IPS-NIHi7 (cell line): ENCODE data around the gene CPNE2.

Source experiments
- DNase-seq: peaks from one replicate; pipeline ENCODE4 v3.0.0; 2012; ENCODE audit warnings: mixed read lengths; ENCODE audit errors: extremely low spot score

CPNE2 gene

GRCh38 chr16:57144027-57144426 is 51.6 kb downstream of the CPNE2 start:
- no peak for DNase-seq

DNA sequence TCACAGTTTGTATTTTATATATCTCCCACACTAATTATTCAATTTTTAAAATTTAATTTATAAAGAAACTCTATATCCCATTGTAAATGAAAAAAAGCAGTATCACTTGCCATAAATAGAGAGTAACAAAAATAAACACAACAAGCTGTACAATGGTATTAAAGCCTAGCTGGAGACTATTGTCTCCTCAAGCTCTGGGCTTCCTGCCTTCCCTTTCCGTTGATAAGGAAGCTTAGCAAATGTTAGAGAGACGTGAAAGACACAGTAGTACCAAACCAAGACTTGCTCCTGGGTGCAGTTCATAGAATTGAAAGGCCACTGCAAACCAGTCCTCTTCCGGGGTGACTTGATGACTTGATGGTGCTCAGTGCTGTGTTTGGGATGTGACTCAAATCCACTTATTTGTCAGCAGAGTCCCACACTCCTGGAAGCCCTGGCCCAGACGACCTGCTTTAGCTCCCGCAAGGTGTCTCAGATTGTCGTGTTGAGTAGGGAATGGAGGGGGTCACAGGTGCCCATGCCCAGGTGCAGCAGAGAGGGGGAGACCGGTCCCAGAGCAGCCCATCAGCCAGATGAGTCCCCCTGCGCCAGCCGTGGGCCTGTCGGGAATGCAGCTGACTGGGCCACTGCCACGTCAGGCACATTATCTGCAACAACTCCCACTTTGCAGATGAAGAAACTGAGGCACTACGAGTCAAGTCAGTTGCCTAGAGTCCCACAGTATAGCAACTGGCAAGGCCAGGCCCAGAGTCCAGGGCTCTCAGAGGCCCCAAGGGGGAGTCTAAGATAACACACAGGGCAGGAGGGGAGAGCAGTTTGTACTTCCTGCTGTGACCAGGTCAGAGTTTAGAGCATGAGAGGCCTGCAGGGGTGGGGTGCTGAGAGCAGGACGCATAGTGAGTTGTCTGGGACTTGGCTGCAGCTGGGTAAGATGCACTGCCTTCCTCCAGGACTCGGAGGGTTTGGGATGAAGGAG is 53.0 kb downstream of the CPNE2 start:
- DNase-seq: no peak

DNA sequence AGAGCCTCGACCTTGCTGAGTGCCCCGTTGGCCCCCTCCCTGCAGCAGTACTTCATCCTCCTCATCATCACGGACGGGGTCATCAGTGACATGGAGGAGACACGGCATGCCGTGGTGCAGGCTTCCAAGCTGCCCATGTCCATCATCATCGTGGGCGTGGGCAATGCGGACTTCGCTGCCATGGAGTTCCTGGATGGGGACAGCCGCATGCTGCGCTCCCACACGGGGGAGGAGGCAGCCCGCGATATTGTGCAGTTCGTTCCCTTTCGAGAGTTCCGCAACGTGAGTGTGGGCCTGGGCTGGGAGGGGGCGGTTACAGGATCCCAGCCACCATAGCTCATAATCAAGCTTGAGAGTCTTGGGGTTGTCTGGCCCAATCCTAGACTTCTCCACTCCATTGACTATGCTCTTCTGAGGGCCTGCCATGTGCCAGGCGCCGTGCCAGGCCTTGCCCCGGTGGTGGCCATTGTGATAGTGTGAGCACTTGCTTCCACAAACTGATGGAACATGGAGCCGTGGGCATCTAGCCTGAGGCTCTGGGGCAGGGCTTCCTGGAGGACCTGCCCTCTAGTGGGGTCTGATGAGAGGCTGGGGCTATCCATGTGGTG is 53.8 kb downstream of the CPNE2 start:
- DNase-seq: no peak

- peak; percentile 77 for DNase-seq
These were observed 54.4 kb downstream of the CPNE2 start for GRCh38 chr16:57146735-57147134.

DNA sequence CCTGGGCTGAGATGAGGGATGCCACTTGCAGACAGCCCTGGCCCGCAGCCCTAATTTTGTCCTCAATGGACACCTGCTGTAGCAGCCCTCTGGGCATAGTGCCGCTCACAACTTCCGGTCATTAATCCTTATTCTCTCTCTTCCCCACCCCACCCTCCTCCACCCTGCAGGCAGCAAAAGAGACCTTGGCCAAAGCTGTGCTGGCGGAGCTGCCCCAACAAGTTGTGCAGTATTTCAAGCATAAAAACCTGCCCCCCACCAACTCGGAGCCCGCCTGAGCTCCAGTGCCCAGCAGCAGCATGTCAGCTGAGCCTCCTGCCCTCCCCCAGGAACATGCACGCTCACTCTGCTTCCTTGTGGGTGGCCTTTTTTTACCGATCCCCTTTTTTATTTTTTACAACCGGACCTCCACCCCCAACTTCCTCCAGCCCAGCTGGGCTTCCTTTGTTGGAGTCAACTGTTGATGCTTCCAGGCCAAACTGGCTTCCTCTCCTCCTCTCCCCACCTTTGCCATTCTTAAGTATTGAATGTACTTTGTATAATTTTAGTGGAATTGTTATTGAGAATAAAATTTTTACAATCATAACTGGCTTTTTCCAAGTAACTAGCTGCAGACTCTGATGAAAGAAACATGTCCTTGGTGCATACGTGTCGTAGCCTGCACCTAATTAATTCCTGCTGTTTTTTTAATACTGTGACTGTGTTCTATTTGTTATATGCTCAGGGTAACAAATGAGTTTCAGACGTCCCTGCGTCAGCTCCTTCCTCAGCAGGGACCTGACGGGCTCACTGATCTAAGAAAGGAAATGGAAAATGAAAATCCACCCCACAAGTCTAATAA is 55.2 kb downstream of the CPNE2 start:
- peak; percentile 46 for DNase-seq

DNA sequence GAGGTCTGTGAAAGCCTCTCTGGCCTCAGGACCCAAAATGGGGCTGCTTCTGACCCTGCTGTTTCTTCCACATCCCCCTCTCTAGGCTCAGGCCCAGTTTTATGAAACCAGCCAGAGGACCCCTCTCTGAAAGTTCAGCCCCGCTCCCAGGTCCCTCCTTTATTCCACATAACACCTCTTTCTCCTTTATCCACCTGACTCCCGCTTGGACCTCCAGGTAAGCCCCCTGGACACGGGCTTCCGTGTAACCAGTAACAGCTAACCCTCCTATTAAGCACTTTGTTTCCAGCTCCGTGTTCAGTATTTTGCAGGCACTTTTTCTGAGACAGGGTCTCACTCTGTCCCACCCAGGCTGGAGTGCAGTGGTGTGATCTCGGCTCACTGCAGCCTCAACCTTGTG is 56.1 kb downstream of the CPNE2 start:
- DNase-seq: no peak

DNA sequence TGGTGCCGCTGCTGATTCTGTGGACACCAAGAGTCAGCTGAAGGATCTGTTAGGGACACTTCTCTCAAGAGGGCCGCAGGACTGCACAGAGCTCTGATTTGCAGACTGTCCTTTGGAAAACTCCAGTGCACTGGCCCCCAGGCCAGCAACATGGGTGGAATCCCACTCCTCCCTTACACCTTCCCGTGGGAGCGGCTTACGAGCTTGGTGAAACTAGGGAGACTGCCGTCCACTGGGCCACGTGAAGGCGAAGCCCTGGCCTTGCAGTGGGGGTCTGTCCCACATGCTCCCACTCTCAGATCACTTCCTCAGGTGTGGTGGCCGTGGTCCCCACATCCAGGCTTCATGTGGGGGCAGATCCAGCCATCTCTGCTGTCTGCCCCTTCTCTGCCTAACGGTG is 57.0 kb downstream of the CPNE2 start:
- no peak for DNase-seq

DNA sequence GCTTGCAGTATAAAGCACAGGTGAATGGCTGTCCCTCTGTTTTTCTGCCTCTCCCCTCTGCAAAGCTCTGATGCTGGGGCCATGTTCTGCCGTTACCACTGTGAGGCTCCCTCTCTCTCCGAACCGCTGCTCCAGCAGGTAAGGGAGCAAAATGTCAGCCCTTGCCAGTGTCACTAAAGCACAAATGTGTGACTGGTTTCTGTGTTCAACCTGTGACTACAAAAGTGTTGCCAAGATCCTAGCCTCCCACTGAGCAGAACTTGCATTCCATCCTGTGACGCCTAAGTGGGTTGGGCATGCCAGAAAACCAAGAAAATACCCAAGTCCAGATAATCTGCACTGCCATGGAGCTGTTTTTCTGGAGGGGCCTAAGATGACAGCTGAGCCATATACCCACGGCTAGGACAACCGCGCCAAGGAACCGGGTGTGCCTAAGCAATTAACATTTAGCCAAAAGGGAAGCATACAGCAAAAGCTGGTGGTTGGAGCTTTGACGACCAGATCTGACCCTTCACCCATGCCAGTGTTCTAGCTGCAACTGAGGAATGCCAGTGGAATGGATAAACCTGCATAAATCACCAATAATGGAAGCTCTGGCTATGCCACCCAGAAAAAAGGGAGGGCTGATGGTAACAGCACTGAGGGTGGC is 58.4 kb downstream of the CPNE2 start:
- no peak for DNase-seq

DNA sequence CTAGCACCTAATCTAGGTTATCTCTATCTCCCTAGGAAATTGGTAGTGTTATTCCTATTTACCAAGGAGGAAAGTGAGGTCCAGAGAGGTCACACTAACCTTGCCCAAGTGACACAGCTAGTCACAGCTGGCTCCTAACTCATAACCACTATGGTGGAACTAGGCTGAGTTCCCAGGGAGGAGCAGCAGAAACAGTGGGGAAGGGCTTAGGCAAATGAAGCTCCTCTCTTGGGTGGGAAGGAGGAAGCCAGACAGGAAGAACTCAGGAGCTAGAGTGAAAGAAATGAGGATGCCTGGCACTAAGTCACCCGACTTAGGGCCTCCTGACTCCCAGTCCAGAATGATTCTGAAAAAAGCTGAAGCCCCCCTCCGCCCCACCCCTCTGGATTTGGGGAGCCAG is 59.0 kb downstream of the CPNE2 start:
- DNase-seq: peak; percentile 52

- no peak for DNase-seq
These were observed 60.0 kb downstream of the CPNE2 start for GRCh38 chr16:57152096-57153093.

DNA sequence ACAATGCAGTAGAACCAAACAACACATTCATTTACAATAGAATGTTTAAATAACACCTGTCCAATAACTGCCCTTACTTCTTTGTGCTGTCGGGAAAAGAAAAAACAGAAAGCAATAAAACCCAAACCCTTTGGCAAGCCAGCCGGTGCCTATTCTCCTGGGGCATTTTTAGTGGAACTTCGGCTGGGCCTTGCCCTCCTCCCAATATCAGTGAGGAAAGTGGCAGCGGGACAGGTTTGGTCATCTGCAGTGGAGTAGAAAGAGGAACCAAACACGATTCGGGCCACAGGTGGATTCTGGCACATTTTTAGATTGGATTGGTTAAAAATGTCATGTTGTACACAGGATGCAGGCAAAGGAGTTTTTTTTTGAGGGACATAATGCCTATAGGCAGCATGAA is 61.5 kb downstream of the CPNE2 start:
- no peak for DNase-seq

GRCh38 chr16:57155702-57156350 is 63.4 kb downstream of the CPNE2 start:
- DNase-seq: no peak

- no peak for DNase-seq
These were observed 63.9 kb downstream of the CPNE2 start for GRCh38 chr16:57156351-57156703.

DNA sequence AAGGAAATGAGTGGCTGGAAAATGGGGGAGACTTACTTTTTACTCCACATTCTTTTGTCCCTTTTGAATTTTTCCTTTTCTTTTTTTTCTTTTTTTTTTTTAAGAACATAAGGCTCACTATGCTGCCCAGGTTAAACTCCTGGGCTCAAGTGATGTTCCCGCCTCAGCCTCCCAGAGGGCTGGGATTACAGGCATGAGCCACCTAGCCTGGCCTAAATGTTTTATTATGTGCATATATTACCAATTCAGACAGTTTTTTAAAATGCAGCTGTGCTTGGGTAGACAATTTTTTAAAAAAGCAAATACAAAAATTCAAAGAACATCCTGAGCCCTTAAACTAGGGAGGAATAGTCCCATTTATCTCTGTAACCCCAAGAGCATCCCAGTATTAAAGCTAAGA is 65.2 kb downstream of the CPNE2 start:
- no peak for DNase-seq

DNA sequence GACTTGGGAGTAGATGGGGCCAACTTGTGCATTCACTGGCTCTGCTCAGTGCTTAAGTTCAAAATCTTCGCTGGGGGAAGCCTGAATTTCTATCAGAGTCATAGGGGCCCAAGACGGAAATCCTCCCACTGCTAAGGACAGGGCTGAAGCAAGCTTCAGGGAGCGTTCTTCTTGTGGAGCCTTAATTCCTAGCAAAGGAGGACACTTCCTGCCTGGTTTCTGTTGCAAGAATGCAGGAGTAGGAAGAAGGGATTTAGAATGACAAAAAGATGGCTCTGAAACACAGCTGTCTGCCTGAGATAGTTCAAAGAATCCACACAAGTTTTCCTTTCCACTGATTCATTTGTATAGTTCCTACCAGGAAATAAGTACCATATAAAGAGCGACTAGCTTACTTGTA is 67.1 kb downstream of the CPNE2 start:
- DNase-seq: peak; percentile 26

DNA sequence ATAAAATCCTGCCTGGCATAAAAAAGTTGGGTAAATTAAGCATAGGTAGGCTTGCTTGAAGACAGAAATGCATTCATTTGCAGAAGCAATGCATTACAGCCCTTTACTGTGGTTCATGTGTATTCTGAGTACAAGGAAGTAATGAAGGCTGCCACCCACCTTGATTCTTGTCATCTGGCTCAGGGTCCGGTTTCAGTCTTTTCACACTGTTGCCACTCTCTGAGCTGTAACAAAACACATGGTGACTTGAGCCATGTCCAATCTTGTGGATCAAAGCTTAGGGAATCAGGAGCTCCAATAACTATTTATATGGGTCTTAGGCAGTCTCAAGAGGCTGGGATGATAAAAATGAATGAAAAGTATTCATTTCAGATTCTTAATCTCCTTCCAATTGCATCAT is 71.5 kb downstream of the CPNE2 start:
- no peak for DNase-seq

DNA sequence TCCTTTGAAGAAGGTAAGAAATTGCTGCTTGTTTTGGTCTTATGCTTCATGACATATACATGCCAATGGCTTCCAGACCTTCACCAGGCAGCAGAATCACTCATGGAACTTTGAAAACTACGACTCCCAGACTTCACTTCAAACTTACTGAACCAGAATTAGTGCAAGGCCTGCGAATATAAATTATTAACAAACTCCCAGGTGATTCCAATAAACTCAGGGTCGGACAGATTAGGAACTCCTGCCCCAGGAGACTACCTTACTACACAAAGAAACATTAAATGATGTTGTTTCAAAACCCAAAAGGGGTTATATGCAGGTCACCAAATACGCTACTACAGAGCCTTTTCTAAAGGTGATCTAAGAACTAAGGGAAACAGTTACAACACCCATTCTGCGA is 73.1 kb downstream of the CPNE2 start:
- no peak for DNase-seq

- DNase-seq: no peak
These were observed 73.6 kb downstream of the CPNE2 start for GRCh38 chr16:57165938-57166337.

DNA sequence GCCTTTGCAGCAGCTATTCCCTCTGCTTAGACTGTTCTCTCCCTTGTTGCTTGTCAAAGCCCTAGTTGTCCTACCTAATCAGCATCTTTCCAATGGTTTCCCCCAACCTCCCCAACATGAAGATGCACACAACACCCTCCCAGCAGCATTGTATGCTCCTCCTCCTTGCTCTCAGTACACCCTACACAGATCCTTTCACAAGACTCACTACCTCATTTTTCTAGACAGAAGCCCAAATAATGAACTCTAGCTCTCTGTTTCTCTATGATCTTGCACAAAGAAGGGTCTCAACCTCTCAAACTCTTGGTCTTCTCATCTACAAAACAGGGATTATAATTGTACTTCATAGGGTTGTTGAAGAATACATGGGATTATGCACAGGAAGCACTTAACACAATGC is 74.1 kb downstream of the CPNE2 start:
- DNase-seq: no peak

DNA sequence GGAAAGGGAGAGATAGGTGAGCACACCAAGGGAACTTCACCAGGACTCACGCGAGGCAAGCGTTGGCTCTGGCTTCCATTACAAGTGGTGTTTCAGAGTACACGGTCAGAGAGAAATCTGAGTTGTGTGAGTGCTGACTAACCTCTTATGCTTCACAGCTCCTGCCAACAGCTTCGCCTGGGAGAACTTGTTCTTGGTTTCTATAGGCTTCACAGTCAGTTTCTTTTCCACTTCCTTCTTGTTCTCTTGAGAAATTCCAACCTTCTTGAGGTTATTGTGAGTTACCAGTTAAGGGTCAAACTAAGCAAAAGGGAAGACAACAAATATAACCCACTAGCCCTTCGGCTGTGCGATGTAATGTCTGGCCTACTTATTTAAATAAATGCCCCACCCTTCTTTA is 74.6 kb downstream of the CPNE2 start:
- DNase-seq: no peak
